ENCODE results near the gene CDV3. TPM values are rescaled to one million over a fixed set of nuclear protein-coding genes. Genes with fewer than 3 reads are reported as not detected.

The CDV3 gene
- total RNA-seq, 2 donors from 2014 or later, result 114 to 118 TPM

DNA sequence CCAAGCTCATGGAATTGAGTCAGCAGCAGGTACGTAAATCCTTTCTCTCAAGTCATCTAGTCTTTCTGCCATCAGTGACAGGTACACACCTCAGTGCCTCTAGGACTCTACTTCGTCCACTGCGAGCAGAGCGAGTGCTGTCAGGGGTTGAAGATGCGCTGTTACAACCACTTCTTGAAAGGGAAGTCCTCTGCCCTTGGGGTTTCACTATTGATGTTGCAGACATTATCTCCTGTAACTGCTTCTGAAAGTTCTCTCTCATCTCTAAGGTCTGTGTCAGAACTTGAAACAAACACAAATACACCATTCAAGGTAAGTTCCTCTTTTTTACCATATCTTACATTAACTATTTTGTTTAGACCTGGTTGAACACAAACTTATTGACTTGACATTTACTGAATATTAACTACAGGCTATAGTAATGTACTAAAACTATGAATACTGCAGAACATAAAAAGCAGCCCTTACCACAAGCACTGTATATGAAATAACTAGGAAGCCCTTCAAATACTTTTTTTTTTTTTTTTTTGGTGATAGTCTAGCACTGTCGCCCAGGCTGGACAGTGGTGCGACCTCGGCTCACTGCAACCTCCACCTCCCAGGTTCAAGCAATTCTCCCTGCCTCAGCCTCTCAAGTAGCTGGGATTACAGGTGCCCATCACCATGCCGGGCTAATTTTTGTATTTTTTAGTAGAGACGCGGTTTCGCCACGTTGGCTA lies 46.7 kb downstream of the CDV3 start:
- no peaks in the 10 kb centered on the region for H3K4me1 ChIP-seq (ENCODE audit: control insufficient read depth, insufficient read depth, low read length)
- no peaks in the 10 kb centered on the region for H3K9me3 ChIP-seq (ENCODE audit: control insufficient read depth, low read length)
- DNase-seq, result no peak
- Mint-ChIP-seq H3K27me3 (ENCODE audit: insufficient read depth) (no peaks in the 10 kb centered on the region), H3K4me1 (no peaks in the 10 kb centered on the region), H3K27ac (no peak overlapping the region), H3K4me3 (no peak overlapping the region), H3K9me3 (no peaks in the 10 kb centered on the region), H3K36me3 (ENCODE audit: low read depth) (peaks cover 67% of the 10 kb centered on the region)
- no peak overlapping the region for H3K27ac ChIP-seq (ENCODE audit: low read depth, low read length)
- WGBS, 2 experiments (ENCODE audit: insufficient coverage in 1 of 2, insufficient read length in 1 of 2), result 95 to 97% methylated on average over 11 to 13 of the region's 13 CpGs
- H3K4me3 ChIP-seq (ENCODE audit: low read length), result no peak overlapping the region
- no peak overlapping the region for H3K9ac ChIP-seq (ENCODE audit: extremely low read depth, low read length, poor library complexity, severe bottlenecking)
- TF ChIP-seq, protein P1, sequence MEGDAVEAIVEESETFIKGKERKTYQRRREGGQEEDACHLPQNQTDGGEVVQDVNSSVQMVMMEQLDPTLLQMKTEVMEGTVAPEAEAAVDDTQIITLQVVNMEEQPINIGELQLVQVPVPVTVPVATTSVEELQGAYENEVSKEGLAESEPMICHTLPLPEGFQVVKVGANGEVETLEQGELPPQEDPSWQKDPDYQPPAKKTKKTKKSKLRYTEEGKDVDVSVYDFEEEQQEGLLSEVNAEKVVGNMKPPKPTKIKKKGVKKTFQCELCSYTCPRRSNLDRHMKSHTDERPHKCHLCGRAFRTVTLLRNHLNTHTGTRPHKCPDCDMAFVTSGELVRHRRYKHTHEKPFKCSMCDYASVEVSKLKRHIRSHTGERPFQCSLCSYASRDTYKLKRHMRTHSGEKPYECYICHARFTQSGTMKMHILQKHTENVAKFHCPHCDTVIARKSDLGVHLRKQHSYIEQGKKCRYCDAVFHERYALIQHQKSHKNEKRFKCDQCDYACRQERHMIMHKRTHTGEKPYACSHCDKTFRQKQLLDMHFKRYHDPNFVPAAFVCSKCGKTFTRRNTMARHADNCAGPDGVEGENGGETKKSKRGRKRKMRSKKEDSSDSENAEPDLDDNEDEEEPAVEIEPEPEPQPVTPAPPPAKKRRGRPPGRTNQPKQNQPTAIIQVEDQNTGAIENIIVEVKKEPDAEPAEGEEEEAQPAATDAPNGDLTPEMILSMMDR (conservative IDR thresholded peaks at IDR 0.05), result no peak
- H3K36me3 ChIP-seq (ENCODE audit: control insufficient read depth, insufficient read depth, low read length), result peaks cover 86% of the 10 kb centered on the region
- no peaks in the 10 kb centered on the region for H3K27me3 ChIP-seq (ENCODE audit: control insufficient read depth, insufficient read depth, low read length, poor library complexity, severe bottlenecking)

DNA sequence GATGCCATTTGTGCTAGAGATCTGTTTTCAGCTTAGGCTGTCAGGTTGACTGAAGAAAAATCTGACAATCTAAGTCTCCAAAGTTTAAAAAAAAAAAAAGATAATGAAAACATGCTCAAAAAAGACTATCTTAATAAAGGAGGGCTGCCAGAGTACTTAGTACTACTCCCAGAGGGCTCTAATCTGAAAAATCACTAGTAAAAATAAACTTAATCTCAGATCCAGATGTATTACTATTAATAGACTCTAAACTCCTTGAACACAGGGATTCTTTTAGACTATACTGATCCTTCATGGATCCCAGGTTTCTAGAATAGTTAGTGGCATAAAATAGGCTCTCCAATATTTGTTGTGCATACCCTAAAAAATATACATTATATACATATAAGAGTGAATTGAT lies 54.3 kb downstream of the CDV3 start:
- TF ChIP-seq, protein P1 (conservative IDR thresholded peaks at IDR 0.05), result no peak
- no peak overlapping the region for H3K9ac ChIP-seq (ENCODE audit: extremely low read depth, low read length, poor library complexity, severe bottlenecking)
- no peaks in the 10 kb centered on the region for H3K27me3 ChIP-seq (ENCODE audit: control insufficient read depth, insufficient read depth, low read length, poor library complexity, severe bottlenecking)
- Mint-ChIP-seq H3K9me3 (no peaks in the 10 kb centered on the region), H3K4me1 (no peaks in the 10 kb centered on the region), H3K27me3 (ENCODE audit: insufficient read depth) (no peaks in the 10 kb centered on the region), H3K36me3 (ENCODE audit: low read depth) (peaks cover 51% of the 10 kb centered on the region), H3K27ac (no peak overlapping the region), H3K4me3 (no peak overlapping the region)
- H3K4me3 ChIP-seq (ENCODE audit: low read length), result no peak overlapping the region
- no peak overlapping the region for H3K27ac ChIP-seq (ENCODE audit: low read depth, low read length)
- H3K4me1 ChIP-seq (ENCODE audit: control insufficient read depth, insufficient read depth, low read length), result no peaks in the 10 kb centered on the region
- no peak for DNase-seq
- H3K36me3 ChIP-seq (ENCODE audit: control insufficient read depth, insufficient read depth, low read length), result peaks cover 93% of the 10 kb centered on the region
- H3K9me3 ChIP-seq (ENCODE audit: control insufficient read depth, low read length), result no peaks in the 10 kb centered on the region

DNA sequence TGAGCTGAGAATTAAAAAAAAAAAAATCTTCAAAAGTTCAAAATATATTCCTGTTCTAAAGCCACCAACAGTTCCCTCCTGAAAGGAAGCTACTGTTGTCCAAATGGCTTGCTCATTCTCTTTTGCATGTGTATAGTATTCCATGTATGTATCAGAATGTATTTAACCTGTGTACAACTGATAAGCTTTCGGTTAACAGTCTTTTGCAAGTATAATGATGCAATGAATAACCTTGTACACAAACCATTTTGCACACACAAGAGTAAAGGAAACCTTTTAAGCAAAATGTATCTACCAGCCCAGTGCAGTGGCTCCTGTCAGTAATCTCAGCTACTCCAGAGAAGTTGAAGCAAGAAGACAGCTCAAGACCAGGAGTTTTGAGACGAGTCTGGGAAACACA lies 55.7 kb downstream of the CDV3 start:
- Histone ChIP-seq H3K9ac (ENCODE audit: extremely low read depth, low read length, poor library complexity, severe bottlenecking) (no peak overlapping the region), H3K4me1 (ENCODE audit: control insufficient read depth, insufficient read depth, low read length) (no peaks in the 10 kb centered on the region), H3K4me3 (ENCODE audit: low read length) (no peak overlapping the region), H3K36me3 (ENCODE audit: control insufficient read depth, insufficient read depth, low read length) (peaks cover 94% of the 10 kb centered on the region), H3K27me3 (ENCODE audit: control insufficient read depth, insufficient read depth, low read length, poor library complexity, severe bottlenecking) (no peaks in the 10 kb centered on the region), H3K27ac (ENCODE audit: low read depth, low read length) (no peak overlapping the region), H3K9me3 (ENCODE audit: control insufficient read depth, low read length) (no peaks in the 10 kb centered on the region)
- WGBS, 2 experiments (ENCODE audit: insufficient coverage in 1 of 2, insufficient read length in 1 of 2), result 98% methylated on average over 2 of the region's 2 CpGs; no CpG with 5 or more reads in 1 of the 2 experiments
- H3K4me1 Mint-ChIP-seq, result no peaks in the 10 kb centered on the region
- H3K4me3 Mint-ChIP-seq, result no peak overlapping the region
- H3K27me3 Mint-ChIP-seq (ENCODE audit: insufficient read depth), result no peaks in the 10 kb centered on the region
- no peaks in the 10 kb centered on the region for H3K9me3 Mint-ChIP-seq
- H3K36me3 Mint-ChIP-seq (ENCODE audit: low read depth), result peaks cover 51% of the 10 kb centered on the region
- no peak for DNase-seq
- TF ChIP-seq, protein P1 (conservative IDR thresholded peaks at IDR 0.05), result no peak
- no peak overlapping the region for H3K27ac Mint-ChIP-seq
